K562 (cell line): Measurements from ENCODE around the gene AP4E1. TPM values are rescaled to one million over a fixed set of nuclear protein-coding genes. Genes with fewer than 3 reads are reported as not detected.
A peak's percentile ranks its signal among the peaks of the same experiment; 100 is the strongest.

Source experiments
- ARID2 ChIP-seq: fragments of 450-650 bp; IDR thresholded peaks from 2 replicates; pipeline ENCODE4 v1.6.1; 2017; ENCODE audit warnings: antibody characterized with exemption, mild to moderate bottlenecking
- ARNT ChIP-seq, 2 experiments: fragments of 450-650 bp; IDR thresholded peaks; 2 replicates each; pipeline ENCODE4 v1.6.1; 2016; ENCODE audit warnings: mild to moderate bottlenecking in 1 of 2
- CREB5 ChIP-seq: fragments of 250-450 bp; sonication (Bioruptor Pico); IDR thresholded peaks from 2 replicates; pipeline ENCODE4 v1.5.0; 2020; ENCODE audit warnings: mild to moderate bottlenecking
- DDX20 ChIP-seq: fragments of 450-650 bp; IDR thresholded peaks from 2 replicates; pipeline ENCODE4 v1.6.1; 2016; ENCODE audit warnings: missing genetic modification characterization, low read depth, mild to moderate bottlenecking, missing compliant biosample characterization, moderate library complexity
- EGR1 ChIP-seq: fragments of 450-650 bp; conservative IDR thresholded peaks from 2 replicates; pipeline ENCODE4 v1.6.1; 2017; ENCODE audit warnings: mild to moderate bottlenecking
- ELF1 ChIP-seq: fragments of 200-800 bp; sonication (Bioruptor generic); IDR thresholded peaks from 2 replicates; pipeline ENCODE4 v1.6.1; 2016; ENCODE audit warnings: missing genetic modification characterization, missing compliant biosample characterization
- EP300 ChIP-seq: IDR thresholded peaks from 2 replicates; pipeline ENCODE4 v1.6.1; 2012; ENCODE audit warnings: low read length, improper control_type of control experiment
- HDGF ChIP-seq: fragments of 450-650 bp; IDR thresholded peaks from 2 replicates; pipeline ENCODE4 v1.6.1; 2016
- LEF1 ChIP-seq: fragments of 450-650 bp; IDR thresholded peaks from 2 replicates; pipeline ENCODE4 v1.6.1; 2016; ENCODE audit warnings: mild to moderate bottlenecking
- MECOM ChIP-seq: fragments of 250-450 bp; sonication (Bioruptor Pico); IDR thresholded peaks from 2 replicates; pipeline ENCODE4 v1.8.0; 2022; ENCODE audit warnings: inconsistent platforms
- NFXL1 ChIP-seq: fragments of 450-650 bp; formaldehyde crosslinking; IDR thresholded peaks from 2 replicates; pipeline ENCODE4 v1.4.0; 2021; ENCODE audit warnings: mild to moderate bottlenecking
- NR2C1 ChIP-seq, 2 experiments: fragments of 450-650 bp; IDR thresholded peaks; 2 replicates each; pipeline ENCODE4 v1.6.1; 2017; ENCODE audit warnings: mild to moderate bottlenecking in 2 of 2, antibody characterized with exemption in 1 of 2, inconsistent platforms in 1 of 2, missing compliant biosample characterization in 1 of 2, missing genetic modification characterization in 1 of 2
- NR2C2 ChIP-seq, 2 experiments: fragments of 200-800 bp in 1 of 2; sonication (Bioruptor generic) in 1 of 2; sonication (generic) in 1 of 2; formaldehyde crosslinking in 1 of 2; IDR thresholded peaks; 2 replicates each; pipeline versions ENCODE4 v1.6.1 to v1.8.0; 2016 to 2022; ENCODE audit warnings: mild to moderate bottlenecking in 1 of 2, missing compliant biosample characterization in 1 of 2, missing genetic modification characterization in 1 of 2, missing genetic modification reagents in 1 of 2
- RAD51 ChIP-seq: fragments of 450-650 bp; IDR thresholded peaks from 2 replicates; pipeline ENCODE4 v1.7.1; 2016; ENCODE audit warnings: low read depth, mild to moderate bottlenecking, borderline replicate concordance
- SAFB2 ChIP-seq: fragments of 200-400 bp; formaldehyde crosslinking; IDR thresholded peaks from 2 replicates; pipeline ENCODE4 v1.6.1; 2018; ENCODE audit warnings: borderline replicate concordance, low read length, low read depth, moderate library complexity; ENCODE audit not compliant: severe bottlenecking
- SIN3A ChIP-seq, 2 experiments: fragments of 150-350 bp in 1 of 2; IDR thresholded peaks; 2 replicates each; pipeline ENCODE4 v1.6.1; 2011 to 2016; ENCODE audit warnings: borderline replicate concordance in 2 of 2, low read depth in 2 of 2, low read length in 2 of 2, mild to moderate bottlenecking in 2 of 2, moderate library complexity in 2 of 2; ENCODE audit not compliant: control insufficient read depth in 1 of 2
- SMARCA4 ChIP-seq: fragments of 450-650 bp; IDR thresholded peaks from 2 replicates; pipeline ENCODE4 v1.6.1; 2016
- TCF3 ChIP-seq: sonication (generic); formaldehyde crosslinking; IDR thresholded peaks from 2 replicates; pipeline ENCODE4 v1.4.0; 2020; ENCODE audit warnings: mild to moderate bottlenecking, missing genetic modification reagents
- TFAM ChIP-seq: fragments of 250-450 bp; sonication (Bioruptor Pico); conservative IDR thresholded peaks from 2 replicates; pipeline ENCODE4 v1.5.0; 2021; ENCODE audit warnings: mild to moderate bottlenecking, moderate library complexity
- XRCC3 ChIP-seq: fragments of 450-650 bp; IDR thresholded peaks from 2 replicates; pipeline ENCODE4 v1.6.1; 2017; ENCODE audit warnings: mild to moderate bottlenecking, moderate library complexity
- ZC3H8 ChIP-seq: fragments of 450-650 bp; IDR thresholded peaks from 2 replicates; pipeline ENCODE4 v1.6.1; 2017
- ZKSCAN8 ChIP-seq: fragments of 200-800 bp; sonication (Bioruptor generic); IDR thresholded peaks from 2 replicates; pipeline ENCODE4 v1.6.1; 2016; ENCODE audit warnings: missing genetic modification characterization, missing compliant biosample characterization
- ZNF197 ChIP-seq: fragments of 200-800 bp; sonication (Bioruptor generic); IDR thresholded peaks from 2 replicates; pipeline ENCODE4 v1.6.1; 2016; ENCODE audit warnings: low read depth, missing genetic modification characterization, missing compliant biosample characterization
- ZNF584 ChIP-seq: fragments of 200-800 bp; sonication (Bioruptor generic); IDR thresholded peaks from 2 replicates; pipeline ENCODE4 v1.6.1; 2016; ENCODE audit warnings: low read depth, mild to moderate bottlenecking, missing genetic modification characterization, missing compliant biosample characterization
- ZNF592 ChIP-seq: fragments of 450-650 bp; IDR thresholded peaks from 2 replicates; pipeline ENCODE4 v1.6.1; 2017; ENCODE audit warnings: antibody characterized with exemption, mild to moderate bottlenecking
- ZSCAN32 ChIP-seq: fragments of 450-650 bp; formaldehyde crosslinking; IDR thresholded peaks from 2 replicates; pipeline ENCODE4 v1.4.0; 2020; ENCODE audit warnings: mild to moderate bottlenecking, moderate library complexity
- polyA plus RNA-seq, 8 experiments: library from polyadenylated mRNA; depleted of rRNA in 4 of 8; stranded (reverse) in 5 of 8; unstranded in 3 of 8; fragments of >200 nt; fragmentation: Nextera tagmentation in 2 of 8; fragmentation: Illumina TruSeq in 1 of 8; extraction: Ambion mirVana in 2 of 8; extraction: Trizol in 1 of 8; gene quantifications; 2 replicates each; pipeline versions ENCODE4 v1.2.1 to v1.2.3, GENCODE V29; 2011 to 2014; ENCODE audit warnings: inconsistent platforms in 1 of 8, missing spikeins in 1 of 8
- total RNA-seq, 7 experiments: library from RNA; depleted of rRNA in 6 of 7; stranded (reverse); fragments of >200 nt in 6 of 7; fragmentation: Illumina TruSeq in 2 of 7; extraction: Trizol in 2 of 7; gene quantifications; 2 replicates each; pipeline versions ENCODE4 v1.2.1 to v1.2.3, GENCODE V29; 2011 to 2021; ENCODE audit warnings: low replicate concordance in 1 of 7

Gene AP4E1
- total and polyA plus RNA-seq, 9 of the 15 experiments (the other 6 are each of a cell fraction or from before 2014, with no cell fraction given), result 1.3 to 11.5 (median 4.4) TPM

- TF ChIP-seq CREB5 (peak; percentile 63; the same call in 1 of the 2 replicates), ZKSCAN8 (peak; percentile 54; the same call in 1 of the 2 replicates), EGR1 (no peak), ELF1 (tag) (peak; percentile 39; the same call in 1 of the 2 replicates), ZSCAN32 (CRISPR knock-in tag) (peak; percentile 80), SMARCA4 (peak; percentile 50; the same call in 1 of the 2 replicates), DDX20 (tag) (peak; percentile 19; the same call in 1 of the 2 replicates), ZNF592 (no peak), RAD51 (no peak), ZC3H8 (no peak), ZNF584 (CRISPR knock-in tag) (peak; percentile 71), SAFB2 (no peak), TCF3 (CRISPR knock-in tag) (no peak), EP300 (peak; percentile 74), XRCC3 (no peak), ARNT (IDR thresholded peaks at IDR 0.05) (0 out of 4 replicates have a peak, but pooled peaks of 1 of the 2 experiments have one; percentile 19), ARID2 (no peak), NR2C2 (CRISPR knock-in tag; IDR thresholded peaks at IDR 0.05) (no peak), NR2C2 (tag; IDR thresholded peaks at IDR 0.05) (no peak; the same call in 1 of the 2 replicates), ZNF197 (CRISPR knock-in tag) (0 out of 2 replicates have a peak, but pooled peaks have one; percentile 85), NR2C1 (IDR thresholded peaks at IDR 0.05) (no peak), NR2C1 (tag; IDR thresholded peaks at IDR 0.05) (peak; percentile 57), HDGF (no peak), LEF1 (no peak), TFAM (CRISPR knock-in tag) (no peak), SIN3A (IDR thresholded peaks at IDR 0.05; ENCODE audit: borderline replicate concordance in 2 of 2, control insufficient read depth in 1 of 2, low read depth in 2 of 2, low read length in 2 of 2) (no peak), NFXL1 (no peak; the same call in none of the 2 replicates), MECOM (CRISPR knock-in tag) (no peak)
Observed at GRCh38 chr15:50880651-50881114, 27.8 kb upstream of the AP4E1 start (continued).
